AG08395 (cell line): ENCODE data around the gene GSK3A.

Source experiments
- DNase-seq: peaks from one replicate; pipeline ENCODE4 v3.0.0; 2012; ENCODE audit warnings: mixed read lengths, low spot score

The GSK3A gene

DNA sequence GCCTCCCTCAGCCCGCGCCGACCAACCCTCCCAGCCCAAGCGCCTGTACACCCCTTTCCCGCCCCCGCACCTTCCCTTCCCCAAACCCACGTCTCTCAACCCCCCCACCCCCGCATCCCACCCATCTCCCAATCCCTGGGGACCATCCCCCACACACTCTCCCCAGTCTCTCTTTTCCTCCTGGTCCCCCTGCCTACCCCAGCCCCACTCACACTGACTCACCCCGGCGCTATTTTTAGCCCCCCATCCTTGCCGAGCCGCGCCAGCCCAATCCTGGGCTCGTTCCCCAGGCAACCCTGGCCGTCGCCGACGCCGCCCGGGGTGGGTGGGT is 38.4 kb upstream of the GSK3A start:
- peak; percentile 47 for DNase-seq

- DNase-seq, result peak; percentile 95
These were observed 37.8 kb upstream of the GSK3A start for GRCh38 chr19:42279902-42280814.

- DNase-seq, result no peak
These were observed 36.9 kb upstream of the GSK3A start for GRCh38 chr19:42279155-42279901.

DNA sequence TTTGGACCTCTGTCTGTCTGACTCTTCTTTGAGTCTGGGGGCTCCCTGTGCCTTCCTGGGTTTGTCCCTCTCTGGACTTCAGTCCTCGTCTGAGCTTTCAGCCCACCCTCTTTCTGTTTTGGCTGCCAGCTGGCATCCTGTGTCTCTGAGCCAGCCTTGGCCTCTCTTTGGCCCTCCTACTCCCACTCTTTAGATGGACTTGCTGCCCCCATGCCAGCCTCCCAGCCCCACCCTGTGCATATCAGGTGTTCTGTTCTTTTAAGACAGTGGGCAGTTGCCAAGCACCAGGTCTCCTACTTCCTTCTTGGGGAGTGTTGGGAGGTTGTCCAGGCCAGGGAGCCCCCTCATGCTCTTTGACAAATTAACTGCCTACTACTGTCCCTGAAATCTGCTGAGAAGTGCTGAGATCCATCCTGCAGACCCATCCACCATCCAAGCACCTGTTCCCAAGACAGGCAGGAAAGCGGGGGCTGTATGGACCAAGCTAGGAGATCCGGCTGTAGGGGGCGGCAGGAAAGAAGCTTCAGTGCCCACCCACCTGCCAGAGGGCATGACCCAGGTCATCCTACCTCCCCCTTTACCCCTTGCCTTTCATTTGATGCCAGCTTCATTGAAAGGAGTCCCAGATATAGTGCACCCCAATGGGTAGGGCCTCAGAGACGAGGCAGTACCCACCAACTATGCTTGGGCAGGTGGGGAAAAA is 36.2 kb upstream of the GSK3A start:
- no peak for DNase-seq

DNA sequence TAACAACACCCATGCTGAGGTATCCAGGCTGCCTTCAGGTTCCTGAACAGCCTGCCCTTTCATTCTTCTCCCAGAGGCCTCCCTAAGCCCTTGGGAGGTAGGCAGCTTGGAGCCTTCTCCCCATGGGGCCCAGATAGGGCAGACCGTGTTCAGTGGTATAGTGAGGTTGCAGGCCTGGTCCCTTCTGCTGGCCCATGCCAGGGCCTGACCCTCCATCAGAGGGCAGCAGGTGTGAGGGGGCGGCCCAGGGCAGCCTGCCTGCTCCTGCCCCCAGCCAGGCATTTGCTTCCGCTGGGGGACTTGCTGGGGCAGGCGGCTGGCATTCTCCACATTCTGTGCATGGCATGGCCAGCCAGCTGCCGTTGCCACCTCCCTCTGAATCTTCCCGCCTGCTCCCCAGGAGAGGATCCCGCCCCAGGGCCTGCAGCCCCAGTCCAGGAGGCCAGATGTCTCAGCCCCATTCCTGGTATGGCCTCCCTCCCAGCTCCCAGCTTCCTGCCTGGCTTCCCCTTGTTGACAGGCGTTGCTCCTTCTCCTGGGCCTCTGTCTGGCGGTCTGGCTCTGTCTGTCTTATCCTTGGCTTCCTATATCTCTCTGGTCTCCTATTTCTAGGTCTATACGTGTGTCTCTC is 35.5 kb upstream of the GSK3A start:
- DNase-seq, result peak; percentile 43

GRCh38 chr19:42276821-42277220 is 34.4 kb upstream of the GSK3A start:
- DNase-seq, result no peak

DNA sequence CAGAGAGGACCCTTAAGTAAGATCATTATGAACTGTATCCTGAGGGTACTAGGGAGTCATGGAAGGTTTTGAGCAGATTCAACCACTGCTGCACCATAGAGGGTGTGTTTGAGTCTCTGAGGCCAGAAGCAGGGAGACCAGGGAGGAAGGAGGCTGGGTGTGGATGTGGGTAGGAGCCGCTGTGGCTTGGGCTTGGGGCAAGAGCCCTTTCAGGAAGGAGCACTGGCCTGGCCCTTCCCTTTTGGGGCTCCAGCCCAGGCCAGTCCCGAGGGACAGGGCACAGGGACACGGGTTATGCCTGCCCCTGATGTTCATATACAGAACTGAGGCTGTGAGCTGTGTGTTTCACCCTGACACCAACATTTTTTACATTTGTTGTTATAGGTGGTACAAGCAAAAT is 33.9 kb upstream of the GSK3A start:
- DNase-seq, result no peak

- DNase-seq, result no peak
These were observed 33.1 kb upstream of the GSK3A start for GRCh38 chr19:42275517-42275916.

GRCh38 chr19:42275103-42275502 is 32.7 kb upstream of the GSK3A start:
- no peak for DNase-seq

DNA sequence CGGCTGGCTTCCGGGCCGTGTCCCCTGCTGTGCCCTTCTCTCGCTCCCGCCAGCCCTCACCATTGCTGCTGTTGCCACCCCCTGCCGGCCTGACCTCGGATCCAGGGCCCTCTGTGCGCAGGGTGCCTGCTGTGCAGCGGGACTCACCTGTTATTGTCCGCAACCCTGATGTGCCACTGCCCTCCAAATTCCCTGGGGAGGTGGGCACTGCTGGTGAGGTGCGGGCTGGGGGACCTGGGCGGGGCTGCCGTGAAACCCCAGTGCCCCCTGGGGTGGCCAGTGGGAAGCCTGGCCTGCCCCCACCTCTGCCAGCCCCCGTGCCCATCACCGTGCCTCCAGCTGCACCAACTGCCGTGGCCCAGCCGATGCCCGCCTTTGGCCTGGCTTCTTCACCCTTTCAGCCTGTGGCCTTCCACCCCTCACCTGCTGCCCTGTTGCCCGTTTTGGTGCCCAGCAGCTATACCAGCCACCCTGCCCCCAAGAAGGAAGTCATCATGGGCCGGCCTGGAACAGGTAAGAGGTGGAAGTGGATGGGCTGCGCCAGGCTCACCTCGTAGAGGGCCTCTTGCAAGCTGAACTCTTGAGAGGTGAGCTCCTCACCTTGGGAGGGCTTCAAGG is 31.8 kb upstream of the GSK3A start:
- no peak for DNase-seq

DNA sequence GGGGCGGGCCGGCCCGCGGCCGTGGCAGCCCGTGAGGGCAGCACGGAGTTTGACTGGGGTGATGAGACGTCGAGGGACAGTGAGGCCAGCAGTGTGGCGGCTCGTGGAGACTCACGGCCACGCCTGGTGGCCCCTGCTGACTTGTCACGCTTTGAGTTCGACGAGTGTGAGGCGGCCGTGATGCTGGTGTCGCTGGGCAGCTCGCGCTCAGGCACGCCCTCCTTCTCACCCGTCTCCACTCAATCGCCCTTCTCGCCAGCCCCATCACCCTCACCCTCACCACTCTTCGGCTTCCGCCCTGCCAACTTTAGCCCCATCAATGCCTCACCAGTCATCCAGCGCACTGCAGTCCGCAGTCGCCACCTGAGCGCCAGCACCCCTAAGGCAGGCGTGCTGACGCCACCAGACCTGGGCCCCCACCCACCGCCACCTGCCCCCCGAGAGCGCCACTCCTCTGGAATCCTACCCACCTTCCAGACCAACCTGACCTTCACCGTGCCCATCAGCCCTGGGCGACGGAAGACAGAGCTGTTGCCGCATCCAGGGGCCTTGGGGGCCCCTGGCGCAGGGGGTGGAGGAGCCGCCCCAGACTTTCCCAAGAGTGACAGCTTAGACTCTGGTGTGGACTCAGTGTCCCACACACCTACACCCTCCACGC is 31.1 kb upstream of the GSK3A start:
- DNase-seq, result no peak

GRCh38 chr19:42272989-42273406 is 30.6 kb upstream of the GSK3A start:
- no peak for DNase-seq

GRCh38 chr19:42272535-42272897 is 30.1 kb upstream of the GSK3A start:
- DNase-seq, result no peak

GRCh38 chr19:42271861-42272534 is 29.6 kb upstream of the GSK3A start:
- DNase-seq, result no peak

DNA sequence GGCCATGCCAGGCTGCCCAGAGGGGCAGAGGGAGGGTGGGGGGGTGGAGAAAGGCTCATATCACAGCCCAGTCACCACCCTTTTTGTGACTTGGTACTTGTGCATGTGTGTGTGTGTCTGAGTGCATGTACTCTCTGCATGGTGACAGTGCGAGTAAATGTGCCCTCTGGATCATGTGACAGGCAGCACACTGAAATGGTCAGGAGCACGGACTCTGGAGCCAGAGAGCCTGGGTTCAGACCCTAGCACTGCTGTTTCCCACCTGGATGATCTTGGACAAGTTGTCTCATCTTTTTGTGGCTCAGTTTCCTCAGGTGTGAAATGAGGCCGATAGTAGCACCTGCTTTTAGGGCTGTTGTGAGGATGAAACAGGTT is 28.6 kb upstream of the GSK3A start:
- DNase-seq, result no peak

GRCh38 chr19:42270346-42271044 is 28.1 kb upstream of the GSK3A start:
- DNase-seq, result peak; percentile 80

GRCh38 chr19:42269478-42270345 is 27.3 kb upstream of the GSK3A start:
- DNase-seq, result no peak

GRCh38 chr19:42268704-42269477 is 26.5 kb upstream of the GSK3A start, which contains the start of gene CIC:
CIC (plus strand) TSS chr19:42269252; CDS start chr19:42271784, 2,532 bp downstream.
- DNase-seq, result peak; percentile 98
